Panc1 (cell line): ENCODE measurements around the gene IGFN1.

Experiments
- CTCF ChIP-seq: fragments of 450-650 bp; IDR thresholded peaks from 2 replicates; pipeline ENCODE4 v1.5.1; 2017; ENCODE audit warnings: mild to moderate bottlenecking
- POLR2AphosphoS5 ChIP-seq: IDR thresholded peaks from 2 replicates; pipeline ENCODE4 v1.6.1; 2012; ENCODE audit warnings: mild to moderate bottlenecking, low read depth, low read length, moderate library complexity
- REST ChIP-seq, 2 experiments: IDR thresholded peaks; 2 replicates each; pipeline ENCODE4 v1.6.1; 2011 to 2012; ENCODE audit warnings: low read depth in 2 of 2, control low read depth in 1 of 2, low read length in 1 of 2, mild to moderate bottlenecking in 1 of 2, moderate library complexity in 1 of 2; ENCODE audit not compliant: insufficient read depth in 1 of 2
- SIN3A ChIP-seq: IDR thresholded peaks from 2 replicates; pipeline ENCODE4 v1.6.1; 2012; ENCODE audit warnings: low read depth, mild to moderate bottlenecking, low read length, moderate library complexity, borderline replicate concordance; ENCODE audit not compliant: insufficient read depth
- TCF7L2 ChIP-seq: IDR thresholded peaks from 2 replicates; pipeline ENCODE4 v1.6.1; 2011; ENCODE audit warnings: mild to moderate bottlenecking, low read depth, low read length, inconsistent platforms

- TF ChIP-seq CTCF (no peak), REST (IDR thresholded peaks at IDR 0.05; ENCODE audit: insufficient read depth in 1 of 2, low read depth in 2 of 2, low read length in 1 of 2) (no peak), POLR2AphosphoS5 (no peak), SIN3A (no peak), TCF7L2 (no peak)
Measured at GRCh38 chr1:201169203-201169602, 21.4 kb upstream of the IGFN1 start.
